Activated gamma-delta T cell treated with Interleukin-2 at 50 U/mL for 16 hours (primary cell): ENCODE results near the gene MYOCD.

Experiments
- DNase-seq: peaks from one replicate; pipeline ENCODE4 v3.0.0-alpha.2; 2020

MYOCD gene

GRCh38 chr17:12721581-12721980 lies 55.9 kb downstream of the MYOCD start:
- no peak for DNase-seq

- no peak for DNase-seq
These were observed 56.6 kb downstream of the MYOCD start for GRCh38 chr17:12722282-12722681.

DNA sequence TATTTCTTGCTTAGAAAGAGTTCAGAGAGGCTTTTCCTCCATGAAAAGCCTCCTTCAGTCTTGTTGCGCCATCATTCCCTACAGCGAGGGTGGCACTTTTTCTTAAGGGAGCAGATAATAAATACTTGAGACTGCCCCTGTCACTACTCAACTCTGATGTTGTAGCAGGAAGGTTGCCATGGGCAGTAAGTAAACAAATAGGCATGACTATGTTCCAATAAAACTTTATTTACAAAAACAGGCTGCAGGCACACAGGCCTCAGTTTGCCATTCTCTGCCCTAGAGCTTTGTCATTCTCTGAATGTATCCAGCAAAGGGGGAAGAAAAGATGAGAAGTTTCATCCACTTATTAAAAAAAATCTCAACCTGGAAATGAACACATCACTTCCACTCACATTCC lies 60.4 kb downstream of the MYOCD start:
- DNase-seq = no peak

- no peak for DNase-seq
These were observed 61.5 kb downstream of the MYOCD start for GRCh38 chr17:12727076-12727760.

GRCh38 chr17:12727881-12728280 lies 62.2 kb downstream of the MYOCD start:
- DNase-seq = no peak

DNA sequence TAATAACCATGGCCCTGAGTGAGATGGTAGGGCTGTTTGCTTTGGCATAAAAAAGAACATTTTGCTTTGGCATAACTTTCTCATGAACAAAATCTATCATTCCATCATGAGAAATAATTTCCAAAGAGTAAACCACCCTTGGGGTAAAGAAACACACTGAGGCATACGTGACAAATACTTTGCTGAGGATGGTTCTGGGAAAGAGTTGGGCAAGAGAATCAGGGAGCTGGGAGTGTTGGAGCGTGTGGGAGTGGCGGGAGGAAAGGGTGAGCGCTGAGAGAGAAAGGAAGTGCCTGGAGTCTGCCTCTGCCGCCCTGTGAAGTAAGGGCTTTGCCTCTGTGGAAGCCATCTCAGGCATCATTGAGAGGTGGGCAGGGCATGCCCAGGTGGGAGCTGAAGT lies 63.4 kb downstream of the MYOCD start:
- DNase-seq = no peak

GRCh38 chr17:12730421-12730820 lies 64.7 kb downstream of the MYOCD start:
- no peak for DNase-seq

GRCh38 chr17:12730931-12731521 lies 65.3 kb downstream of the MYOCD start:
- no peak for DNase-seq

- no peak for DNase-seq
These were observed 66.1 kb downstream of the MYOCD start for GRCh38 chr17:12731839-12732238.

GRCh38 chr17:12732366-12732765 lies 66.7 kb downstream of the MYOCD start:
- DNase-seq = no peak

GRCh38 chr17:12734926-12735325 lies 69.2 kb downstream of the MYOCD start:
- DNase-seq = no peak

DNA sequence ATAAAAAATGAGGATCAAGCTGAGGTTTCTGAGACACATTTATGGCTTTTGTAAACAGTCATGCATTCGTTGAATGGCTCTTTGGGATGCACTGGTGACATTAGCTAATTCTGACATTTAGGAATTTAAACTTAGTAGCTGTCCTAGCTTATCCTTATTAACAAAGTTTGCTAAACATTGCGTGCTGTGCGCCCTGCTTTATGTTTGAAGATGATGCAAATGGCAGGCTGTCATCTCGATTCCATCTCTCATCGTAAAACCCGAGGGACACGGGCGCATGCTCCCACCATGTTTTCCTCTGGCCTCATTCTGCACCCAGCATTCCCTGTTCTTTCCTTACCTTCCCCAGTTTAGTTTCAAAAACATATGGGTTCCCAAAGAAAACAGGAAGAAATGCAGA lies 69.8 kb downstream of the MYOCD start:
- DNase-seq = no peak

GRCh38 chr17:12736526-12736925 lies 70.8 kb downstream of the MYOCD start:
- no peak for DNase-seq

- DNase-seq = no peak
These were observed 72.2 kb downstream of the MYOCD start for GRCh38 chr17:12737740-12738469.

- DNase-seq = no peak
These were observed 72.9 kb downstream of the MYOCD start for GRCh38 chr17:12738624-12739023.

- no peak for DNase-seq
These were observed 73.8 kb downstream of the MYOCD start for GRCh38 chr17:12739500-12739899.

DNA sequence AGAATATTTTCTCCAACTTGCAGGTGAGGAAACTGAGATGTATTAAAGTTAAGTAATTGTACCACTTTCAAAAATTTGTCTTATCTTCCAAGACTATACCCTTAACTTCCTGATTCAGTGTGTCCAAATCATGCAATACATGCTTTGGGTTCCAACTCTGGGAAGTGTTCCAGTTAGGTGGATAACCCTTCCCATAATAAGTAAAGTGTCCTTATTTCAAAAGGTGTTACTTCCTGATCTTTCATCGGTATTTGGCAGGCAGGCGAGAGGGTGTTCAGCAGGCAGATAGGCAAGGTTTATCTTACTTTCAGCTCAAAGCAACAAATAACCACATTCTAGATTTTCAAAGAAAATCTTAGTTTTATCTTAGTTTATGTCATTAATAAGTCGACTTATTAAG lies 77.4 kb downstream of the MYOCD start:
- no peak for DNase-seq

DNA sequence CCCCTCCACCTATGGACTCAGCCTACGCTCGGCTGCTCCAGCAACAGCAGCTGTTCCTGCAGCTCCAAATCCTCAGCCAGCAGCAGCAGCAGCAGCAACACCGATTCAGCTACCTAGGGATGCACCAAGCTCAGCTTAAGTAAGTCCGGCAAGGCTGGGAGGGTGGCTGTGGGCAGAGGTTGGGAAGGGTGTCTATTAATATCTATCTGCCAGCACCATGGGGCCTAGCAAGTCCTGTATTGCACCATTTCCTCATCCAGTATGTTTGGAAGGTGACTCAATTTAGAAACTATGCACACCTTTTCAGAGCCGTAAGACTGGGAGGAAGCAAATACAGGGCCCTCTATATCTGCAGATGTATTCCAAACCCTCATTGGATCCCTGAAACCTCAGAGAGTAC lies 78.6 kb downstream of the MYOCD start:
- no peak for DNase-seq

GRCh38 chr17:12744786-12745185 lies 79.1 kb downstream of the MYOCD start:
- no peak for DNase-seq

DNA sequence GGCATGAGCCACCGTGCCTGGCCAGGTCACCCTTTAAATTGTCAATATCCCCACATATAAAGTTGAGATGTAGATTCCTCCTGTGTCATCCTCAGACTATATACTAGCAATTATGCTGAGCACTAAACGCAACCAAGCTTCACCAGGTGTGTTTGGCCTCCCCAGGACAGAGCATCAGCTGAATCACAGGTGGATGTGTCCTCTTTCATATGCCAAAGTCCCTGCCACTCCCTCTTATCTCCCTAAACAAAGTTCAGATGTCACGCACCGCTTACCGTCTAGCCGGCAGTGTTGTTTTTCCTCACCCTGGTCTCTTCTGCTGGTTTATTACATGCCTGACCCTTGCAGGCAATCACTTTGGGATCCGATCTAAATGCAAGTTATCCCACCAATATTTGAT lies 79.8 kb downstream of the MYOCD start:
- DNase-seq = no peak

GRCh38 chr17:12756786-12757185 lies 91.1 kb downstream of the MYOCD start:
- DNase-seq = no peak

DNA sequence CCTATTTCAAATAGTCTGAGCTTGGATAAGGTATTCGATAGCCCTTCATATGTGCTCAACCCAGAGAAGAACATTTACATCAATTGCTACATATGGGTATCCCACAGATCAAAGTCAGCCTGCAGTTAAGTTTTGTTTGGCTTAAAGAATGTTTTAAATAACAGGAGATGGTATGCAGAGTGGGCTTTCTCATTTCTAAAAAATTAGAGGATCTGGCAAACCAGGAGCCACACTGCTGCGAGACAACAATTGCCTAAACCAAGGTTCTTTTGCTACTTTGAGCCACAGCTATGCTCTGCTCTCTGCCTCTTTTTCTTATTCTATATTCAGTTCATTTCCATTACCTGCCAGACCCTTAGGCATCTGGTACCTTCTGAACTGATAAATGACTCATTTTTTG lies 93.4 kb downstream of the MYOCD start:
- no peak for DNase-seq

GRCh38 chr17:12765548-12765947 lies 99.9 kb downstream of the MYOCD start:
- no peak for DNase-seq

DNA sequence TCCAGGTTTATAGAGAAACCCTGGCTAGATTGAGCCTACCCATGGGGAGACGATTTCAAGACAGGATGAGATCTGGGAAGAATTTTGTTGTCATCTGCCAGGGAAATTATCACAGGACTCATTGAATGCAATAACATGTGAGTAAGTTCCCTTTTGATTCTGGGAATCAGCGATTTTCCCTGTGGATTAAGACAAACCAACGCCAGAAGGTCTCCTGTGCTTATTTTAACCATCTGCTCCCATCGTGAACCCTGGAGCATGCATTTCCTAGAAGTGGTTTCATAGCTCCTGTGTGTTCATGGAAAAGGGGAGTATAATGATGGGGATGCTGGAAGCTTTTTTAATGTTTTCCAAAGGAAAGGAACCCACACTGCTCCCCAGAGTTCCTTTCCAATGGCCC lies 102.6 kb downstream of the MYOCD start:
- DNase-seq = no peak
